HG03097 (cell line): ENCODE measurements around the gene ZNF469.

Experiments
- ATAC-seq: cut with Tn5 transposase; IDR thresholded peaks from one replicate; pipeline ENCODE4 v1.9.1; 2021; ENCODE audit not compliant: unreplicated experiment, low FRiP score

The ZNF469 gene

DNA sequence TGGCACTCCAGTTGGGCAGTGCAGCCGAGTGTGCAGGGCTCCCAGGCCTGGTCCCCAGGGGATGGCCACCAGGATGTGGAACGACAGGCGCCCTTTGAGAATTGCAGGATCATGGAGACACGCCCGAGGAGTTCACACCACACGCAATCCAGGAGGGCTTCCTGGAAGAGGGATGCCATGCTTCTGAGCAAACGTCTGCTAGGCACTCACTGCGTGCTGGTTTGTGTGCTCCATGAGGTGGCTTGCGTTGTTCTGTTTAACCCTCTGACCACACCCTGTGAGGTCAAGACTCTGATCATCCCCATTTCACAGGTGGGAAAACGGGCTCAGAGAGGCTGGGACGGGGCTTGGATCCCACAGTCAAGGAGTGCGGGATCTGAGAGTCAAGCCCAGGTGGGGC, 37.7 kb downstream of the ZNF469 start:
- no peak for ATAC-seq

GRCh38 chr16:88421301-88421700, 38.5 kb downstream of the ZNF469 start:
- ATAC-seq, result no peak

GRCh38 chr16:88421871-88422433, 39.2 kb downstream of the ZNF469 start:
- ATAC-seq, result no peak

GRCh38 chr16:88422733-88423447, 40.1 kb downstream of the ZNF469 start:
- ATAC-seq, result no peak

DNA sequence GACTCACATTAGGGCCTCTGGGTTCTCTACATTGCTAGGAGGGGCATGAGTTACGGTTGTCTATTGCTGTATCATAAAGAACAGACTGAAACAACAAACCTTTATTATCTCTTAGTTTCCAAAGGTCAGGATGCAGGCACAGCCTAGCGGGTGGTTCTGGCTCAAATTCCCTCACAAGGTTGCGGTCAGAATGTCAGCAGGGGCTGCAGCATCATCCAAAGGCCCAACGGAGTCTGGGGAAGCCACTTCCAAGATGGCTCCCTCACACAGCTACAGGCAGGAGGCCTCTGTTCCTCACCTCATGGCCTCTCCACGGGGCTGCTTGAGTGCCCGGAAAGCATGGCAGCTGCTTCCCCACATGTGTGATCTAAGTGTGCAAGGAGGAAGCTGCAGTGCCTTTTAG, 40.7 kb downstream of the ZNF469 start:
- no peak for ATAC-seq

GRCh38 chr16:88424587-88425235, 42.0 kb downstream of the ZNF469 start:
- ATAC-seq, result no peak

DNA sequence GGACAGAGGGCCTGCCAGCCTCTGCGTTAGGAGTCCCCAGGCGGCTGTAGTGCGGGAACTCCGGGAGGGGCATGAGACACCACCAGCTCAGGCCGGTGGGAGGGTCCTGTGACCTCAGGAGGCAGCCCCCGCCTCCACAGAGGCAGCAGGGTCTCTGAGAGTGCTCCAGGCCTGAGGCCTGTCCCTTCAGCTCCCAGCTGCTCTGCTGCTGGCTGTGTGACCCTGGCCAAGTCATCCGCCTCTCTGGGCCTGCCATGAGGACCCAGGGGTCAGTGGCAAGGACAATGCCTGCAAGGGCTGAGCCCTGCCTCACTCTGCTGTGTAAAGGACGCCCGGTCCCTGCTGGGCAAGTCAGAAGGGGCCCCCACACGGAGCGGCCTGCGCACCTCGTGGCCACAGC, 43.3 kb downstream of the ZNF469 start:
- ATAC-seq, result no peak

DNA sequence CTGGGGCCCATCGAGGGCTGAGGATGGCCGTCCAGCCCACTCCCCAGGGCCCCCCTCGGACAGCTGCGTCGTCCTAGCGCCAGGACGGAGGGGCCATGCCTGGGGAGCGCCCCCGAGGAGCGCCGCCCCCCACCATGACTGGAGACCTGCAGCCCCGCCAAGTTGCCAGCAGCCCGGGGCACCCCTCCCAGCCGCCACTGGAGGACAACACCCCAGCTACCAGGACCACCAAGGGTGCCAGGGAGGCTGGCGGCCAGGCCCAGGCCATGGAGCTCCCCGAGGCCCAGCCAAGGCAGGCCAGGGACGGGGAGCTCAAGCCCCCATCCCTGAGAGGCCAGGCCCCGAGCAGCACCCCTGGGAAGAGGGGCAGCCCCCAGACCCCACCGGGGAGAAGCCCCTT, 44.6 kb downstream of the ZNF469 start:
- ATAC-seq, result no peak

DNA sequence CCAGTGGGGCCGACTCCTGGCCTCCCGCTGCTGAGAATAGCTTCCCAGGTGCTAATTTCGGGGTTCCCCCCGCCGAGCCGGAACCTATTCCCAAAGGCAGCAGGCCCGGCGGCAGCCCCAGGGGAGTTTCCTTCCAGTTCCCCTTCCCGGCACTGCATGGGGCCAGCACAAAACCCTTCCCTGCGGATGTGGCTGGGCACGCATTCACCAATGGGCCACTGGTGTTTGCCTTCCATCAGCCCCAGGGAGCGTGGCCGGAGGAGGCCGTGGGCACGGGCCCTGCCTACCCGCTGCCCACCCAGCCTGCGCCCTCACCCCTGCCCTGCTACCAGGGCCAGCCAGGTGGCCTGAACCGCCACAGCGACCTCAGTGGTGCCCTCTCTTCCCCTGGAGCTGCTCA, 45.4 kb downstream of the ZNF469 start:
- no peak for ATAC-seq

DNA sequence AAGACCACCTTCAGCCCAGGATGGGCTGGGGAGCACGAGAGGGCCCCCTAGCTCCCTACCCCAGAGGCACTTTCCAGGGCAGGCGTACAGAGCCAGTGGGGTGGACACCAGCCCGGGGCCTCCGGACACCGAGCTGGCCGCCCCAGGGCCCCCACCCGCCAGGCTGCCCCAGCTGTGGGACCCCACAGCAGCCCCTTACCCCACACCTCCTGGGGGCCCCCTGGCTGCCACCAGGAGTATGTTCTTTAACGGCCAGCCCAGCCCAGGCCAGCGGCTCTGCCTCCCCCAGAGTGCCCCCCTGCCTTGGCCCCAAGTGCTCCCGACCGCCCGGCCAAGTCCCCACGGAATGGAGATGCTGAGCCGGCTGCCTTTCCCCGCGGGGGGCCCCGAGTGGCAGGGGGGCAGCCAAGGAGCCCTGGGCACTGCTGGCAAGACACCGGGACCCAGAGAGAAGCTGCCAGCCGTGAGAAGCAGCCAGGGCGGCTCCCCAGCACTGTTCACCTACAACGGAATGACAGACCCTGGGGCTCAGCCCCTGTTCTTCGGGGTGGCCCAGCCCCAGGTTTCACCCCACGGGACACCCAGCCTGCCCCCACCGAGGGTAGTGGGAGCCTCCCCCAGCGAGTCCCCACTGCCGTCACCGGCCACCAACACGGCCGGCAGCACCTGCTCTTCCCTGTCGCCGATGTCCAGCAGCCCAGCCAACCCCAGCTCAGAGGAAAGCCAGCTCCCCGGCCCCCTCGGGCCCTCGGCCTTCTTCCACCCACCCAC, 46.0 kb downstream of the ZNF469 start:
- no peak for ATAC-seq

GRCh38 chr16:88429387-88430184, 46.8 kb downstream of the ZNF469 start:
- no peak for ATAC-seq

GRCh38 chr16:88430185-88430523, 47.4 kb downstream of the ZNF469 start:
- no peak for ATAC-seq

- ATAC-seq, result no peak
Measured at GRCh38 chr16:88430524-88431446, 48.0 kb downstream of the ZNF469 start.

GRCh38 chr16:88431651-88432050, 48.9 kb downstream of the ZNF469 start:
- no peak for ATAC-seq

GRCh38 chr16:88432174-88432573, 49.4 kb downstream of the ZNF469 start:
- ATAC-seq, result no peak
